ENCODE measurements around the gene USP32.
A peak's percentile ranks its signal among the peaks of the same experiment; 100 is the strongest.

USP32 gene

DNA sequence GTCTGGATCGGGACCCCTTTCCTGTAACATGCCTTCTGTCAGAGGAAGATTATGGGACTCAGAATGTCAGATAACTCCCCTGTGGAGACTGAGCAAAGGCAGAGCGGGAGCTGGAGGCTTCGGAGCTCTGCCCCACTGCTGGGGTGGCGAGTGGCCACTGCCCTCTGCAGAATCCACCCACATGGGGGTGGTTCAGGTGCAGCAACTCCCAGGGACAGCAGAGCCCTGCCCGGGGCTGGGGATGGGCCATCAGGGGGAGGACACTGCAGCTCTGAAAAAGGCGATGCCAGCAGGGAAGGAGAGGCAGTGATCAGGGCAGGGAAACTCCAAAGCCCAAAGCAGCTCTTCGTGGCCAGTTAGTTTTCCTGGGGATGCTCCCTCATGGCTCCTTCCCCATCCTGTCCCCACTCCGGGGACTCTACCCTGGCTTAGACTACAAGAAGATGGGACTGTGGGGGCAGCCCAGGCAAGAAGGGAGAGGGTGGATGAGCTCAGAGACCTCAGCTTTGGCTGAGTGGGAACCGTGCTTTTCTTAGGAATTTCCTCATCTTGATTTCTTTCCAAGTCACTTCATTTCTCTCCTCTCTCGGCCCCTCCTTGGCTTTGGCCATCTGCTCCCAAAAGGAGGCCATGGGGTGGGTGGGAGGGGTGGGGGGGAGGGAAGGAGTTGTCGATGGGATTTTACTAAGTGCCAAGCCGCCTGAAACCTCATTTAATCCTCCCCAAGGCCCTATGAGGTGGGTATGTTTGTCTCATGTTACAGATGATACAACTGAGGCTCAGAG lies 238.1 kb downstream of the USP32 start:
- DNase-seq (ENCODE audit: low spot score) = no peak

DNA sequence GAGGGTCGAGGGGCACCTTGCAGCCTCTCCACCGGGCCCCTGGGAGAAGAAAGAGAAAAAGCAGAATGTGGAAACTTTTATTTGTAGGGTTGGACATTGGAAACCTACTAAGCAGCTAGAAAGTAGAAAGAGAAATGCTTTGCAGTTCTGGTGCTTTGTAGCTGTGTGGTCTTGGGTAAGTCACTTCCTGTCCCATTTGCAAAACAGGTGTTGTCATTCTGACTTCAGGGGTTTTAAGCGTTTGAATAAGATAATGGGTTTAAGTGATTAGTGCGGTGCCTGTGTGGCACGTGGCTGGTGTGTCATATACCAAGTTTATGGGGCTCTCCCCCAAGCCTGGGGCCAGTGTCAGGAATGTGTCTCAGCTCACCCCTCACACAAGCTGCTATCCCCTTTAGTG lies 240.6 kb downstream of the USP32 start:
- DNase-seq (ENCODE audit: low spot score) = peak; percentile 17

DNA sequence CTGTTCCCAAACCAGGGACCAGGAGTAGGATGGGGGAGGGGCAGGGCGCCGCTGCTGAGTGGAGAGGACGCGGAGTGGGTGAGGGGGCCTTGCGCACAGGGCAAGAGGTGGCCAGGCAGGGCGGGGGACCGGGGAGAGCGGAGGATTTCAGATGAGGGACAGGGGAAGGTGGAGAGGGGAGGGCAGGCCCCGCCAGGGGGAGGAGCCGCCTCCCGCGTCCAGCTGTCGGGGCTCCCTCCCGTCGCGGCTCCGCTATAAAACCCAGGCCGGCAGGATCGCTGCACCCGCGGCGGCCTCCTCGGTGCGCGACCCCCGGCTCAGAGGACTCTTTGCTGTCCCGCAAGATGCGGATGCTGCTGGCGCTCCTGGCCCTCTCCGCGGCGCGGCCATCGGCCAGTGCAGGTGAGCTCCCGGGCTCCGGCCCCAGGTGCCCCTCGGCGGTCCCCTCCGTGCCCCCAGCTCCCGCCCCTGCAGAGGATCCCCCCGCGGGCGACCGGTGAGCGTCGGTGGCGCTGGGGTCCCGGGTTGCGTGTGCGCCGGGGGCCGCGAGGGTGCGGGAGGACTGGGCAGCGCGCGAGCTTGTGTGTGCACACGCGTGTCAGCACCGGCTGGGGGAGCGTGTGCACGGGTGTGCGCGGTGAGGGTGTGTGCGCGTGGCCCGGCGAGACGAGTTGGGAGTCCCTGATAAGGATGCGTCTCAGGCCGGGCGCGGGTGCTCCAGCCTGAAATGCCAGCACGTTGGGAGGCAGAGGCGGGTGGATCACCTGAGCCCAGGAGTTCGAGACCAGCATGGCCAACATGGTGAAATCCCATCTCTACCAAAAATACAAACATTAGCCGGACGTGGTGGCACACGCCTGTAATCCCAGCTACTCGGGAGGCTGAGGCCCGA lies 242.0 kb downstream of the USP32 start, which contains the start of gene CA4:
CA4 (plus strand) TSS at position 283 of the 892 bp plus-strand sequence; CDS start at position 345, 62 bp downstream.
- DNase-seq (ENCODE audit: low spot score) = no peak

DNA sequence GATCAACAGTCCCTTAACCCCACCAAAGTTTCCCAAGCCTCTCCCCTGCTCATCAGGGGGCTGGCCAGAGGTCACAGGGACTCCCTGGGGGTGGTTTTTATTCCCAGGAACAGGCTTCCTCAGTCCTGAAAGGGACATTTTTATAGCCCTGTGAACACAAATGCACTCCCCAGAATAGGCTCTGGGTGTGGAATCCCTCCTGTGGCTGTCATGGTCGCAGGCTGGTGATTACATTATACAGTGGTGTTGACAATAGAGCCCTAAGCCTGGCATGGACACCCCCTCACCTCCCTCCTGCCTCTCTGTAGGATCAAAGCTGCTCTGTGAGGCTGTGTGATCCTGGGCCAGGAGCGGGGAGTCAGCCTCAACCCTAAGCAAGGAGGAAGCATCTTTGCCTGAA lies 243.6 kb downstream of the USP32 start:
- no peak for DNase-seq (ENCODE audit: low spot score)

DNA sequence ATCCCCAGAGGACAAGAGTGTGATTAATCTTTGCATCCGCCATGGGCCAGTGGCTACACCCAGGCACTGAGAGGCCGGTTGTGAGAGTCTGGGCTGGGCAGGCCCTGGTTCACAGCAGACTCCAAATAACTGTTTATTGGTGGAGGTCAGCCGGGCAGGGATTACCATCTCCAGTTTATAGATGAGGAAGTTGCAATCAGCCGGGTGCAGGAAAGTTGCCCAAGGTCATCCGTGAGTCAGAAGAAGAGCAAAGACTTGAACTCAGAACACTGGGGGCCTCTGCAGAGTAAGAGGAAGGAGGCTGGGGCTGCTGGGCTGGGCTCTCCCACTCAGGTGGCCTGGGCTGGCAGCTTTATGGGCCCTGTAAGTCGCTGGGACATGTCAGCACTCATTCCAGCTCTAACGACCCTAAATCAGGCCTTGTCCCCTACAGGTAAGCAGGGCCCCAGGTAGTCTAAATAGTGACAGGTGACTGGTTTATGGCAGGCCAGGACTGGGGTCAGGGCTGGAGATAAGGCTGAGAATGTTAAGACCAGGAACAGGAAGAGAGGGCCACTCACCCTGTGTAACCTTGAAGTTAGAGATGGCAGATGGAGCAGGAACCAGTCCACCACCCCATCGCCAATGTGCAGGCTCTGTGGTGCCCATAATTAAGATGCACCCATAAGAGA lies 244.2 kb downstream of the USP32 start:
- no peak for DNase-seq (ENCODE audit: low spot score)

DNA sequence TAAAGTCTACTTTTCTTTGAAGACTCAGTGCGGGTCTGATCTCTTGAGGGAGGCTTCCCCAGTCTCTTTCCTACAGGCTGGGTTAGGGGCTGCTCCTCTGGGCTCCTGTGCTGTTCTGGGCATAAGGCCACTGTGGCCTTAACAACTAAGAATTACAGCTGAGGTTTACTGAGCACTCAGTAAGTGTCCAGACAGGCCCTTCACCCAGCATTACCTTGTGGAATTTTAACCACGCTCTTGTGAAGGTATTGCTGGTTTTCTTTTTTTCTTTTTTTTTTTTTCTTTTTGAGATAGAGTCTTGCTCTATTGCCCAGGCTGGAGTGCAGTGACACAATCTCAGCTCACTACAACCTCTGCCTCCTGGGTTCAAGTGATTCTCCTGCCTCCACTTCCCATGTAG lies 245.7 kb downstream of the USP32 start:
- DNase-seq (ENCODE audit: low spot score) = no peak

DNA sequence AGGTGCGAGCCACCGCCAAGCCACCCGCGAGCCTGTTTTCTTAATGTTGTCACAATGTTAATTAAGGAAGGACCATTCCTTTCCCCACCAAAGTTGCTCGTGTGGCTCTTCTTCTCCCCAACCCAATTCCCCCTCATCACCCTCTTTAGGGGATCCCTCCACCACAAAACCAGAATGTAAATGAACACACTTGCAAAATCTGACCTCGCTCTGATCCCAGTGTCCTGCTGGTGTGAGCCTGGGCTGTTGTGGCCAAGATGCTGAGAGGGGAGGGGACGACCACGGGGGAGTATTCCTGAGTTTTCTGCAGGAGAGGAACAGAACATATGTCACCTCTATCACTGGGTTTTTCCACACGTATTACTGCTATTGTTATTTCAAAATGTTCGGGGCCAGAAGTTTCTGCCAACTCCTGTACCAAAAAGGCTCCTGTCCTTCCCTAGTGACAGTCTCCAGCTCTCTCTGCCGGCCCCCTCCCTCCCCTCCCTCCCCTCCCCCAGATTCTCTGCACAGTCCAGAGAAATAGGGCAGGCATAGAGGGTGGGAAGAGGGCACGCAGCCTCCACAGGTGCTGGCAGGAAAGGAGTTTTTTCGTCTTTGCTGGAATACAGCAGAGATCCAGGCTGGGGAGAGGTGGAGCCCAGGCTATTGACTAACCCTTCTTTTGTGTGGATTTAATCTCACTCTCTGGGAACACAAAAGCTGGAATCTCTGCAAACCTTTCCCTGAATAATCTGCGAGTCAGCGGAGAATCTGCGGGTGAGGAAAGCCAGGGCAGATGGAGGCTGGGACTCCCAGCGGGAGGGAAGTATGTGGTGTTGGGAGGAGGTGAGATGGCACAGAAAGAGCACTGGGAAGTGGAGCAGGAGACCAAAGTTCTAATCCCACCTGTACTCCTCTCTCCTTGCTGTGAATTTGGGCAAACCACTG lies 246.7 kb downstream of the USP32 start:
- DNase-seq (ENCODE audit: low spot score) = no peak

DNA sequence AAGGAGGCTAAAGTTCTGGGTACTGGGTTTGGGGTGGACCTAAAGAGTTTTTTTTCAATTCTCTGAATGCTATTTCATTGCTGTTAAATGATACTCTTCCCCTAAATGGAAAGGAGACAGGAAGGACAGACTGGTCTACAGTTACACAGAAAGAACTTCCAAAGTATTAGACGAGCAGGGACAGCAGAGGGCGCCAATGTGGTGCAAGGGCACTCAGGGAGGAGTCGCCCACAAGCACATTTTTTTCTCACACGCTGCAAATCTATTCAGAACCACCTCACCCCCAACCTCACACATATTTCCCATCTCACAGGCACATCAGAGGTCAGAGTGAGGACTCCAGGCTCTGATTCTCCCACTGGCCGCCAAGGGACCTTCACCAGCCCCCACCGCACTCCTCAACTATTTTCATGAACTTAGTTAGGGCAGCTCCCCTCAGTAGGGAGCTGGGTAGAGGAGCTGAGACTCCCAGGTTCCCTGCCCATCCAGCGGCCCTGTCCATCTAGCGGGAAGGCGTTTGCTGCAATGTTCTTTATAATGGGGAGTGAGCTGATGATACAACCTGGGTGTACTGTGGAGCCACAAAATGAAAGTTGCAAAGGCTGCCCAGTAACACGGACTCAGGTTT lies 248.9 kb downstream of the USP32 start:
- peak; percentile 66 for DNase-seq (ENCODE audit: low spot score)

DNA sequence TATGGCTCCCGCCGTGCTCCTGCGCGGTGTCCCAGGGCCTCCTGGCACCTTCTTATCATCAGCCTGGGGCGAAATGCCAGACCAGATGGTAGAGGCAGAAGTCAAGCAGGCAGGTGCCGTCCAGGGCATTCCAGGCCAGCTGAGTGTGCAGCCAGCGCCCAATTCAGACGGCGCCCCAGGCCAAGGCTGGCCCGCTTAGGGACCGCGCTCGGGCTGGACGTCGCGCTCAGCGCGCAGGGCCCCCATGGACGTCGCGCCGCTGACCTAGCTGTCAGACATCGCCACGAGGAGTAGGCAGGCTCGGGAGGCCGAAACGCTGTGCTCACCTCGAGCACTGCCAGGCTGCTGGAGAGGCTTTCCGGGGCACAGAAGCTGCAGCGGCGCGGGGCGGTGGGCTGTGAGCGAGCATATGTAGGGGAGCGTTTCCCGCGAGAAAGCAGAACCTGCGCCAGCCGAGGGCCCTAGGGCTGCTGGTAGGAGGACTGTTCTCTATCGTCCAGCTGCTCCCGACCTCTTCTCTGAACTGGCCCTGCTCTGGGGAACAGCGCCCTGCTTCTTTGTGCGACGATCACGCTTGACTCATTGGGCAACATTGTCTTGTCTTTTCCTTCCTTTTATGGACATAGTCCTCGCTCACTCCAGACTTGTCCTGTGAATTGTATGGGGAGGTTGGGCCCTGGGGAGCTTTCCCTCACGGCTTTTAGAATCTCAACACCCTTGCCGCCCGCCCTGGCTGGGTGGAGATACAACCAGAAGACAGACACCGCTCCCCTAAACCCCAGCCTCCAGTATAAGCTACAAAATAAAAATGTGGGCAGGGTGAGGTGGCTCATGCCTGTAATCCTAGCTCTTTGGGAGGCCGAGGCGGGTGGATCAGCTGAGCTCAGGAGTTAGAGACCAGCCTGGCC lies 250.6 kb downstream of the USP32 start:
- DNase-seq (ENCODE audit: low spot score) = no peak

DNA sequence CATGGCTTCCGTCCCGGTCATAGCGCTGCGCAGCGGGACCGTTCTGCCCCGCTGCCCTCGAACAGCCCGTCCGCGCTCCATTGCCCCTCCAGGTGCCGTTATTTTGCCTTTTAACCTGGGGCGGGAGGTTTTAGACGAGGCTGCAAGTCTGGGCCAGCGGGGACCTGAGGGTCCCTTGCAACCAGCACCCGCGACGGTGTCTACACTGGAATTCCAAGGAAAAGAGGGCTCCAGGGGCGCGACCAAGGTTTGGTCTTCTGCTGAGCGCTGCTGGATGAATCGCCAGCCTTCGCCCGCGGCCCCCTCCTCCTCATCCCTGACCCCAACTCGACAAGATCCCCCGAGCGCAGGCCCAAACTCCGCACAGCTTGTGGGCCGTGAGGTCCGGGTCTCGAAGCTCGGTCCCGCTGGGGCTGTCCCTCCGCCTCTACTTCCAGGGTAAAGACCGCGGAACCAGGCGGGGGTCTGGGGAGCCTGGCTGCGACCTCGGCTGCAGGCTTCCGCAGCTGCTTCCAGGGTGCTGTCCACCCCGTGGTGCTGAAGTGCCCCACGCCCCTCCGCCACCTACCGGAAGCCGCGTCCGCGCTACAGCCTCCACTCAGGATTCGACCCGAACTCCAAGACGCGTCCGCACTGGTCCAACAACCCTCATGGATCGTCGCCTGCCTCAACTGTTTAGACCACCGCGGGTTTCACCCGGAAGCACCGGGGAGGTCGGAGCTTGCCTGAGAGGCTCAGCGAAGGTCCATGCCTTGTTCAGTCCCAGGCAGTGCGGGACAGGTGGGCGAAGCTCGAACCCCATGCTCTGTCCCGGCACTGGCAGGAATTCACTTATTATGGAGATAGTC lies 252.3 kb downstream of the USP32 start:
- peak; percentile 55 for DNase-seq (ENCODE audit: low spot score)

DNA sequence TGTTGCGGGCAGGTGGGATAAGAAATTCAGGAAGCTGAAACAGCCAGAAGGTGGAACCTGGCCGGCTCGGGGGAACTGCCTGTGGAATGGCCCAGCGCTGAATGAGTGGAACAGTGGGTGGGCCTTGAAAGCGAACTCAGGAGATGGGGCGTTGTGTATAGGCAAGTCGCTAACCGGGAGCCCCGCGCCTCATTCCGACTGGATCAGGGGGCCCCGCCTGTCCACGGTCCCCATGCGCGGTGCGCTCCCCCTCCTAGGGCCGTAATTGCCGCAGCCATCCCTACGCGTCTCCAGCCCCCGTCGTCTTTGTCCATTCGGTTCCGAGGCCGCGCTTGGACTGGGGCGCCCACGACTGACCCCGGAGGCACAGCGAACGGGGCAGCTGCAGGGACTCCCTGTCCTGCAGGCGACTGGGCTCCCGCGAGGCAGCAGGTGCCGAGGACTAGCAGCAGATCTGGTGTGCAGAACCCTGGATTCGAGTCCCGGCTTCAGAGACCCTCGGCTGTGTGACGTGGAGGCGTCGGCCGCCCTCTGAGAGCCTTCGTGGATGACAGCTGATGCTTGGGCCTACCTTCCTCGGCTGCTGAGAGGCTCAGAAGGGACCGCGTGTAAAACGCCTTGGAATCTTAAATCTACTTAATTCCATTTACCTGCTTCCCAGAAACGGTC lies 253.0 kb downstream of the USP32 start:
- no peak for DNase-seq (ENCODE audit: low spot score)

DNA sequence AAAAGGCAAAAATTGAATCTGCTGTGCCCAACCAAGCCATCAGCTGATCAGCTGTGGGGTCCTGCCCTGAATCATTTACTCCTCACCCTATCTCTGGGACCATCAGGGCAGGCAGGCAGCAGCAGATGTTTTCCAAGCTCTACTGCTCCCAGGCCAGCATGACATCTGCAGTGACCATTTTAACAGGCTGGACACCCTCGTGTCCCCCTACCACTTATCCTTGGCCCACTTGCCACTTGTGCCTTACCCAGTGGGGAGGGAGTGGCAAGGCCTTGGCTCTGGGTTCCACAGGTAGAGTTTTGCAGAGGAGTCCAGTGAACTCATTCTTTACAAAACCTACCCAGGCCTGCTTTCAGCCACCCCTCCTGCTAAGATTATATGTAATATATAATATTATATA lies 254.2 kb downstream of the USP32 start:
- no peak for DNase-seq (ENCODE audit: low spot score)

DNA sequence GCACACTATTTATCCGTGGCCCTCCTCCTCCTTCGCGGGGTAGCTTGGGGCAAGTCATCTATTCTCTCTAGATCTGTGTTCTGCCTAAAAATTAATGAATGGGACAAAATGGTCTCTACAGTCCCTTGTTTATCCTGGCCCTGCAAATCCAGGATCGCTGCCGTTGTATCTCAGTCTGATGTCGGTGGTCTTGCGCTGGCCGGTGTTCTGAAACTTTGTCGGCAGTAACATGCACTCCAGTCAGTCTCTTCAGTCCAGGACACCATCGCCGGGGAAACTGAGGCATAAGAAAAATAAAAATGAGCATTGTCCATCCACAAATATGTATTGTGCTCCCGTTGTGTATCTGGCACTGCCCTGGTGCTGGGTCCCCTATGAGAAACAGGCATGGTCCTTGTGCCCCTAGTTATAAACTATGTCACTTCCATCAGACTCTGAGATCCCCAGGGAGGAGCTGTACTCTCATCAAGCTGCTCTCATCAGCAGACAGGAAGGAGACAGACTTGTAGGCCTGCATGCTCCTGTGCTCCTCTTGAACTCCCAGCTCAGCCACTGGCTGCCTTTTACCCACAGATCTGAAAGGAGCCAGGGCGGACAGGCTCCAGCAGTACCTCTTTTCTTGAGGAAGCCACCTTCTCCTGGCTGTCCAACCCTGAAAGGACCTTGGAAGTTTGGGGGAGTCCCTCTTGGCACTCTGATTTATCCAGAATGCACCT lies 255.8 kb downstream of the USP32 start:
- DNase-seq (ENCODE audit: low spot score) = no peak

DNA sequence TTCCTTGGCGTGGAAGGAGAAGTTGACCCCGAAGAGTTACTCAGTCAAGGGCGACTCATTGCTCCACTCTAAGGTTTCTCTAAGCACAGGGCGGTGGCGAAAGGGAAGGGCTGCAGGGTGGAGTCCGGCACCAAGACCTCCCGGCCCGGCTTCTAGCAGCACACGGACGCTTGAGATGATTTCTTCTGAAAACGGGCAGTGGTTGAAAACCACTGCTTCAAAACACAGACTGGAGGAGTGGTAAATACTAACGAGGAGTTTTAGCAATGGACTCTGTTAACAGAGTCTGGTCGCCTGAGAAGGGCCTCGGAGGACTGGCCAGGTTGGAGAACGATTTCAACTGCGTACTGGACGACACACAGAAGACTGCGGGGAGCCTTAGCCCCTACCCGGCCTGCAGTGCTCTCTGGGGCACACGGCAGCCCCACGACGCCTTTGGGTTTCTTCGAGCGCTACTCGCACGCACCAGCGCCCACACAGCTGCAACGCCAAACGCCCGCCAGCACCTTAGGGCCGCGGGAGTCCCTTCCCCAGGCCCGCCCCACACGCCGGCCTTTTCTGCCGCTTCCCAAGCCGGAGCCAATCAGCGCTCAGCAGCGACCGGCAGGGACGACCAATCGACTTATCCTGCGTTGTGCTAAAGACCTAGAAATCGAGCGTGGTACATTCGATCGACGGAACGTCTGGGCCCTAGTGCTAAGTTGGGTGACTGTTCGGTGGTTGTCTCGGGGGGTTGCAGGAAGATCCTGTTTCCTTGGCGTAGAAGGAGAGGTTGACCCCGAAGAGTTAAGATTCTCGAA lies 256.6 kb downstream of the USP32 start:
- DNase-seq (ENCODE audit: low spot score) = peak; percentile 77

DNA sequence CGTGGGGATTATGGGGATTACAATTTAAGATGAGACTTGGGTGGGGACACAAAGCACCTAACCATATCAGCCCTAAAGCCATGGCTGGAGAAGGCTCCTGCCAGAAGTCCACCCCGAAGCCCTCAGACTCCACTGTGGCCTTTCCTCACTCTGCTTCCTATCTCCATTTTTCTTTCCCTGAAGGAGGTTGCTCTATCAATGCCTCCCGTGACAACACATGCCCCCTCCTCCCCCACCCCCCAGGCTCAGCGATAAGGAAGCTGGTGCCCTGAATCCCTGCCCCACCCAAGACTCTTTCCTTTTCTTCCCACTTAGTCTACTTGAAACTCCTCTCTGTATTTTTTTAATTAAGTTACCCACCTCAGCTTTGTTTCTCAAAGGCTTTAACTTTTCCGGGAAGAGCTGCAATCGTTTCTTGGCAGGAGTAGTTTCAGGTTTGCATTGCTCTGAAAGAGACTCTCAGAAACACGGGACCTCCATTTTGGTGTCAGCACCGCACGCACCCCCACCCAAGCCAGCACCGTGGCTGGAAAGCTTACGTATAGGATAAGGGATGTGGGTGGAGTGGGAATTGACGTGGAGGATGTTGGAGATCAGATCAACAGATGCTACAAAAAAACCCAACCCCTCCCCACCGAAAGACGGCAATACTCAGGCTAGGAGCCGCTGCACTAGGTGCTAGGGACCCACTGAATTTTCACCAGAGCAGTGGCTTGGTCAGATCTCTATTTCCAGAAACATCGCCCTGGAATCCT lies 257.4 kb downstream of the USP32 start:
- DNase-seq (ENCODE audit: low spot score) = no peak

DNA sequence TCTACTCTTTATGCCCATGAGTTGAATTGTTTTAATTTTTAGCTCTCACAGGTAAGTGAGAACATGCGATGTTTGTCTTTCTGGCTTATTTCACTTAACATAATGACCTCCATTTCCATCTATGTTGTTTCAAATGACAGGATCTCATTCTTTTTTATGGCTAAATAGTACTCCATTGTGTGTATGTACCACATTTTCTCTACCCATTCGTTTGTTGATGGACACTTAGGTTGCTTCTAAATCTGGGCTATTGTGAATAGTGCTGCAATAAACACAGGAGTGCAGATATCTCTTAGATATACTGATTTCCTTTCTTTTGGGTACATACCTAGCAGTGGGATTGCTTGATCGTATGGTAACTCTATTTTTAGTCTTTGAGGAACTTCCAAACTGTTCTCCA lies 261.5 kb downstream of the USP32 start:
- DNase-seq (ENCODE audit: low spot score) = no peak

Measured in CD4-positive, alpha-beta T cell treated with Interleukin-2 at 100 ng/mL for 4 hours (primary cell).